Measurements from ENCODE around the gene WRNIP1. TPM values are rescaled to one million over a fixed set of nuclear protein-coding genes. Genes with fewer than 3 reads are reported as not detected.

Gene WRNIP1
- total RNA-seq, 1 experiment from 2014 or later: 78.8 TPM

DNA sequence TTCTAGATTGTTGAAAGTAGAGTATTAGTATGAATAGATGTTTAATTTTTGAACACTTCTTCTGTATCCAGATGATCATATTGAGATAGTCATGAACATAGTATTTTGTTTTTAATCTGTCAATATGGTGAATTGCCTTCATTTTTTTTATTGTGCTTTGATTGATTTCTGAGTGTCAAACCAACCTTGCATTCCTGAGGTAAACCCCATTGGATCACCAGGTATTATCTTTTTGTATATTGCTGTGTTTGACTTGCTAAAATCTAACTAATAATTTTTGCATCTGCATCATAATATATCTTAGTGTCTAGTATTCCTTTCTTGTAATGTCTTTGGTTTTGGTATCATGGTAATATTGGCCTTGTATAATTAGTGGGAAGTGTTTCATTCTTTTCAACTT, 51.0 kb downstream of the WRNIP1 start:
- H3K9me3 ChIP-seq (ENCODE audit: control insufficient read depth in 1 of 2, insufficient read depth in 1 of 2, low read depth in 1 of 2, low read length in 2 of 2): peaks cover 5 to 7% of the 10 kb centered on the region in 2 experiments; a peak in 2 of 4 replicates
- no peak for ATAC-seq
- no peaks in the 10 kb centered on the region for H3K79me2 ChIP-seq (ENCODE audit: insufficient read depth, low read length)
- H3K9me2 ChIP-seq (ENCODE audit: insufficient read depth): no peaks in the 10 kb centered on the region
- RAD21 ChIA-PET (ENCODE audit: low non-redundant PET in 1 of 2, low total read pairs in 2 of 2, uncharacterized antibody in 2 of 2, unreplicated experiment in 2 of 2): no interaction called here
- CTCF ChIA-PET: no interaction called here
- no peak overlapping the region for H3K4me2 ChIP-seq (ENCODE audit: low read length)
- POLR2A ChIA-PET: no interaction called here
- no peak overlapping the region for H2AFZ ChIP-seq (ENCODE audit: low read depth, low read length, poor library complexity, severe bottlenecking)
- no TSS peak for BruUV-seq (replicated peaks)
- DNase-seq (ENCODE audit: low read depth, low spot score): no peak
- H3K4me3 ChIP-seq (replicated peaks in 1 of 2; ENCODE audit: low read depth in 1 of 2, low read length in 2 of 2): no peak overlapping the region
- no peak overlapping the region for H3K27ac ChIP-seq (ENCODE audit: low read depth, low read length)
- no peak overlapping the region for H3K9ac ChIP-seq (ENCODE audit: low read length)
- intact Hi-C loops (cut with micrococcal nuclease): no loop called here
- no peaks in the 10 kb centered on the region for H3K27me3 ChIP-seq (ENCODE audit: insufficient read depth, low read length)
- H4K20me1 ChIP-seq (ENCODE audit: insufficient read depth): no peaks in the 10 kb centered on the region
- TF ChIP-seq CBX3 (IDR thresholded peaks at IDR 0.05; ENCODE audit: low read depth) (peak; percentile 68; the same call in 1 of the 2 replicates), ZBTB33 (IDR thresholded peaks at IDR 0.05; ENCODE audit: extremely low read depth, insufficient replicate concordance, low read length) (no peak), SIN3A (IDR thresholded peaks at IDR 0.05; ENCODE audit: low read depth) (no peak), EGR1 (IDR thresholded peaks at IDR 0.05; ENCODE audit: low read depth) (no peak), SRF (IDR thresholded peaks at IDR 0.05; ENCODE audit: low read depth) (no peak), EZH2phosphoT487 (IDR thresholded peaks at IDR 0.05; ENCODE audit: borderline replicate concordance) (no peak), EZH2 (IDR thresholded peaks at IDR 0.05) (no peak)
- no peaks in the 10 kb centered on the region for H3K36me3 ChIP-seq (ENCODE audit: control insufficient read depth in 1 of 2, insufficient read depth in 2 of 2, low read length in 2 of 2)
- H3K4me1 ChIP-seq (ENCODE audit: control insufficient read depth in 1 of 2, insufficient read depth in 2 of 2, low read length in 2 of 2): peaks cover 4 to 18% of the 10 kb centered on the region in 2 experiments

DNA sequence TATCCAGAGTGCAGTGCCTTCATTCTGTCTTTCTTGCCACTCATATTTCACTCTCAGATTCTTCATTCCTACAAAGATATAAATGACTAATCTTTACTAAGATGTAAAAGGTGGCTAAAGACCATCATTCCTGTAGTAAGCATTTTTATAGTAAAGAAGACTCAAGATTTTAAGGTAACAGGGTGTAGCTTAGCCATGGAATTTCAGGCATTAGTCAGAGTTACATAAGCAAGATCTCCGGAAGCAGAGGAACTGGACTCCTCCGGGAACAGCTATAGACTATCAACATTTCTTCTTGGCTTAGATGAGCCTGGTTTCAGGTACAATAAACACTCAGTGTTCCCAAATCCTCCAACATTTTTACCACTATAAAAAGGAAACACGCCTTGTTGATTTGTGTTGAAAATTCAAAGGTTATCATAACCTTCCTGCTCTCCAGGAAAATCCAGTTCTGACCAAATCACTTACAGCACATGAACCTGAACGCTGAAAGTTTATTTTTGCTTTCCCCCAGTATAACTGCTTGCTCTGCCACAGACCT, 52.8 kb downstream of the WRNIP1 start:
- RAD21 ChIA-PET (ENCODE audit: low non-redundant PET in 1 of 2, low total read pairs in 2 of 2, uncharacterized antibody in 2 of 2, unreplicated experiment in 2 of 2): no interaction called here
- Histone ChIP-seq H3K79me2 (ENCODE audit: insufficient read depth, low read length) (no peaks in the 10 kb centered on the region), H4K20me1 (ENCODE audit: insufficient read depth) (no peaks in the 10 kb centered on the region), H3K9me3 (ENCODE audit: control insufficient read depth in 1 of 2, insufficient read depth in 1 of 2, low read depth in 1 of 2, low read length in 2 of 2) (peaks cover 5 to 7% of the 10 kb centered on the region in 2 experiments; a peak in 2 of 4 replicates), H2AFZ (ENCODE audit: low read depth, low read length, poor library complexity, severe bottlenecking) (peak overlapping the region; percentile 52), H3K27ac (ENCODE audit: low read depth, low read length) (no peak overlapping the region), H3K4me3 (replicated peaks in 1 of 2; ENCODE audit: low read depth in 1 of 2, low read length in 2 of 2) (peak overlapping the region in 1 of 2 experiments; percentile 4; a peak in 1 of 4 replicates), H3K9me2 (ENCODE audit: insufficient read depth) (no peaks in the 10 kb centered on the region), H3K9ac (ENCODE audit: low read length) (peak overlapping the region; percentile 12), H3K27me3 (ENCODE audit: insufficient read depth, low read length) (no peaks in the 10 kb centered on the region), H3K36me3 (ENCODE audit: control insufficient read depth in 1 of 2, insufficient read depth in 2 of 2, low read length in 2 of 2) (no peaks in the 10 kb centered on the region), H3K4me1 (ENCODE audit: control insufficient read depth in 1 of 2, insufficient read depth in 2 of 2, low read length in 2 of 2) (peaks cover 3 to 17% of the 10 kb centered on the region in 2 experiments; a peak in 3 of 4 replicates), H3K4me2 (ENCODE audit: low read length) (peak overlapping the region; percentile 40)
- POLR2A ChIA-PET: interaction anchor here (1.2 to 2.1 kb wide), 2 partner anchors 14 to 23 kb away, joined by 3 to 9 read pairs; partner anchors contain the start of gene SERPINB1
- no TSS peak for BruUV-seq (replicated peaks)
- intact Hi-C loops (cut with micrococcal nuclease): no loop called here
- CTCF ChIA-PET: interaction anchor here (0.9 kb wide), 1 partner anchor 135 kb away, joined by 3 read pairs; no protein-coding TSS in a partner anchor
- ATAC-seq (peak; percentile 65), DNase-seq (ENCODE audit: low read depth, low spot score) (no peak)
- peak; percentile 31; the same call in 1 of the 2 replicates for TF ChIP-seq JUND (IDR thresholded peaks at IDR 0.05)
- no peak for TF ChIP-seq ZFX (IDR thresholded peaks at IDR 0.05)
- no peak for TF ChIP-seq SRF (IDR thresholded peaks at IDR 0.05; ENCODE audit: low read depth)
- TF ChIP-seq, protein P1, sequence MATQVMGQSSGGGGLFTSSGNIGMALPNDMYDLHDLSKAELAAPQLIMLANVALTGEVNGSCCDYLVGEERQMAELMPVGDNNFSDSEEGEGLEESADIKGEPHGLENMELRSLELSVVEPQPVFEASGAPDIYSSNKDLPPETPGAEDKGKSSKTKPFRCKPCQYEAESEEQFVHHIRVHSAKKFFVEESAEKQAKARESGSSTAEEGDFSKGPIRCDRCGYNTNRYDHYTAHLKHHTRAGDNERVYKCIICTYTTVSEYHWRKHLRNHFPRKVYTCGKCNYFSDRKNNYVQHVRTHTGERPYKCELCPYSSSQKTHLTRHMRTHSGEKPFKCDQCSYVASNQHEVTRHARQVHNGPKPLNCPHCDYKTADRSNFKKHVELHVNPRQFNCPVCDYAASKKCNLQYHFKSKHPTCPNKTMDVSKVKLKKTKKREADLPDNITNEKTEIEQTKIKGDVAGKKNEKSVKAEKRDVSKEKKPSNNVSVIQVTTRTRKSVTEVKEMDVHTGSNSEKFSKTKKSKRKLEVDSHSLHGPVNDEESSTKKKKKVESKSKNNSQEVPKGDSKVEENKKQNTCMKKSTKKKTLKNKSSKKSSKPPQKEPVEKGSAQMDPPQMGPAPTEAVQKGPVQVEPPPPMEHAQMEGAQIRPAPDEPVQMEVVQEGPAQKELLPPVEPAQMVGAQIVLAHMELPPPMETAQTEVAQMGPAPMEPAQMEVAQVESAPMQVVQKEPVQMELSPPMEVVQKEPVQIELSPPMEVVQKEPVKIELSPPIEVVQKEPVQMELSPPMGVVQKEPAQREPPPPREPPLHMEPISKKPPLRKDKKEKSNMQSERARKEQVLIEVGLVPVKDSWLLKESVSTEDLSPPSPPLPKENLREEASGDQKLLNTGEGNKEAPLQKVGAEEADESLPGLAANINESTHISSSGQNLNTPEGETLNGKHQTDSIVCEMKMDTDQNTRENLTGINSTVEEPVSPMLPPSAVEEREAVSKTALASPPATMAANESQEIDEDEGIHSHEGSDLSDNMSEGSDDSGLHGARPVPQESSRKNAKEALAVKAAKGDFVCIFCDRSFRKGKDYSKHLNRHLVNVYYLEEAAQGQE (IDR thresholded peaks at IDR 0.05; ENCODE audit: low read depth): no peak
- no peak for TF ChIP-seq RAD21 (IDR thresholded peaks at IDR 0.05; ENCODE audit: low read depth)
- no peak for TF ChIP-seq EZH2 (IDR thresholded peaks at IDR 0.05)
- no peak for TF ChIP-seq EGR1 (IDR thresholded peaks at IDR 0.05; ENCODE audit: low read depth)
- TF ChIP-seq SIN3A (IDR thresholded peaks at IDR 0.05; ENCODE audit: low read depth): no peak
- peak; percentile 56 for TF ChIP-seq CEBPB (IDR thresholded peaks at IDR 0.05; ENCODE audit: low read depth)
- TF ChIP-seq ZNF274 (IDR thresholded peaks at IDR 0.05; ENCODE audit: low read depth, low read length): no peak
- TF ChIP-seq ELF1 (IDR thresholded peaks at IDR 0.05; ENCODE audit: borderline replicate concordance, low read depth): no peak
- peak; percentile 17; the same call in 1 of the 2 replicates for TF ChIP-seq POLR2AphosphoS5 (IDR thresholded peaks at IDR 0.05; ENCODE audit: low read depth, low read length)
- TF ChIP-seq CBX3 (IDR thresholded peaks at IDR 0.05; ENCODE audit: low read depth): 0 out of 2 replicates have a peak, but pooled peaks have one; percentile 42

Data from HCT116 (cell line).